GM19240 (cell line): ENCODE measurements around the gene LONP2.
"Not testable (repeated sequence)": the region's sequence is repeated elsewhere in the genome, so short reads cannot be mapped to it uniquely, and the experiment has no call there.

Experiments
- DNase-seq: peaks from one replicate; pipeline ENCODE4 v3.0.0; 2011; ENCODE audit warnings: low spot score; ENCODE audit not compliant: insufficient read length

LONP2 gene

DNA sequence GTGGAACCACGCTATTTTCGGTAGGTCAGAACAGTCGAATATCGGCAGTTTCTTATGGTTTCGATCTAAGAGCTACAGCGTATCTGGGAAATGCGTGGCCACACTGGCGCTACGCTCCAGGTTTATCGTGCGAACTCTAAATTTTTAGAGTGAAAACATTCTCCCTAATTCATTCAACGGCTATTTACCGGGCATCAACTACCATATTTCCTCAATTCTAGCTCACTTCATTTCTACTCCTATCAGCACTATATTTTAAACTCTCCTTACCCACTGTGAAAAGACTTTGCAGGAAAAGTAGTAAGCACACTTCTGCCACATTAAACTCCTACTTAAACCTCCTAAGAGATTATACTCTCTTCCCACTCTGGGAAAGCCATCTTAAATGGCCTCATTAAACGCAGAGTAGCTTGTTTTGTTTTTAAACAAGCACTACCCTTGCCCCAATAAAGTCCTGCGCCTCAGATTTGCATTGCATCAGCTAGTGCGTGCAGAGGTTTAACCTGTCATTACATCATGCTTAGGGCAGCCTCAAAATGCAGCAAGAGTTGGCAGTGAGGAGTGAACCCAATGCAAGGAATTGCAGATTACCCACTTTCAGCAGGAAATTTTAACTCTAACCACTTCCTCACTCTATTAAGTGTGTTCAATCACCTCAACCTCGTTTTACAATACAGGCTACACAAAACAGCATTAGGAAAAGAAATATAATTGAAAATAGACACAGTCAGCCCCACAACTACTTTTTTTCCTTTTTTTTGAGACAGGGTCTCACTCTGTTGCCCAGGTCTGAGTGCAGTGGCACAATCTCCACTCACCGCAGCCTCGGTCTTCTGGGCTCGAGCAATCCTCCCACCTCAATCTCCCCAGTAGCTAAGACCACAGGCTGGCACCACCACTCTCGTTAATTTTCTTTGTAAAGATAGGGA lies 122.3 kb downstream of the LONP2 start:
- DNase-seq: peak; percentile 27

DNA sequence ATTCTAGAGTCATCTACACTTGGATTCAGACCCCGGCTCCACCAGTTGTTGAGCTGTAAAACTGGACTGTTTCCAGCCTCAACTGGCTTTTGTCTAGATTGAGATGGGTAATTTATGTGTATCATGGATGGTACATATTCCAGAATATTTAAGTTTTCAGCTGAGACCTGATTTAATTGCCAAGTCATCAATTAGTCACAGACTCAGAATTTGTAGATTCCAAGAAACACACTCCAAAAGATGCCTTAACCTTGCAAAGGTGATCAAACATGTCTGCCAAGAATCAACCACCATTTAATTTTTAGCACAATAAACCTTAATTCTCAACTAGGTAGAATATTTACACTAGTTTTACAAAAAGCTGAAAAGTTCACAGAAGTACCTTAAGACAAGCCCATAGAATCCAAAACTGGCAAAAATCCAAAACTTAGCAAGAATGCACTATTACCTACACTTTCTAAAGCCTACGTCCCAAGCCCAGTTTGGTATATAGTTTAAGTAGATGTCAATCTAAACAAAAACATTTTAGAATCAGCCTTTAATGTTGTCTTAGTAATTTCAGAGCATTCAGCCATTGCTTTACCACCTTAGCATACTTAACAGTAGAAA lies 123.4 kb downstream of the LONP2 start:
- no peak for DNase-seq

DNA sequence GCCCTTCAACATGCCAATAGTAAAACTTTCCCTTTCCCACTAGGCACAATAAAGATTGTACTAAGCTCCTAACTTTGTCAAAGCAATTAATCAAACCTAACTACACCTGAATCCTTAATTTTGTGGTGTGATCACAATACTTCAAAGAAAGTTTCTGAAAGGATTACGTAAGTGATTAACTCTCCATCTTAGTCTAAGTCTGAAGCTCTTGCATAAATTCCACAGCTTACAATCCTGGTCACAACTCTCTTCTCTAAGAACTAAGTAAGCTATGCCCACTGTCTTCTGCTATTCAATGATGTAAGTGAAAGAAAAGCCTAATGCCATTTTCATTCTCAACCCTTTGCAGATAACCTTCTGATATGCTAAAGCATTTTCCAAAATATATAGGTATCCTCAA lies 125.7 kb downstream of the LONP2 start:
- no peak for DNase-seq

DNA sequence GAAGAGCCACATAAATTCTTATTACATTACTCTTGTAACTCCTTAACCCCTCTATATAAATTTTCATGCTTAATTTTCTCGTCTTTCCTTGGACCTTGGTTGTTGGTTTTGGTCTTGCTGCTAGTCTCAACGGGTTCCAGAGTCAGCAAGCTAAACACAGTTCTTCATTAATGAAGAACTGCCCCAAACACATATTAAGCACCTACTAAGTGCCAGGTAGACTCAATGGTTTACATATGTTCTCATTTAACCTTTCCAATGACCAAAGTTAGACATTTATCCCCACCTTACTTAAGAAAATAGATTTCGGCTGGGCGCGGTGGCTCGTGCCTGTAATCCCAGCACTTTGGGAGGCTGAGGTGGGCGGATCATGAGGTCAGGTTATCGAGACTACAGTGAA lies 126.1 kb downstream of the LONP2 start:
- no peak for DNase-seq

DNA sequence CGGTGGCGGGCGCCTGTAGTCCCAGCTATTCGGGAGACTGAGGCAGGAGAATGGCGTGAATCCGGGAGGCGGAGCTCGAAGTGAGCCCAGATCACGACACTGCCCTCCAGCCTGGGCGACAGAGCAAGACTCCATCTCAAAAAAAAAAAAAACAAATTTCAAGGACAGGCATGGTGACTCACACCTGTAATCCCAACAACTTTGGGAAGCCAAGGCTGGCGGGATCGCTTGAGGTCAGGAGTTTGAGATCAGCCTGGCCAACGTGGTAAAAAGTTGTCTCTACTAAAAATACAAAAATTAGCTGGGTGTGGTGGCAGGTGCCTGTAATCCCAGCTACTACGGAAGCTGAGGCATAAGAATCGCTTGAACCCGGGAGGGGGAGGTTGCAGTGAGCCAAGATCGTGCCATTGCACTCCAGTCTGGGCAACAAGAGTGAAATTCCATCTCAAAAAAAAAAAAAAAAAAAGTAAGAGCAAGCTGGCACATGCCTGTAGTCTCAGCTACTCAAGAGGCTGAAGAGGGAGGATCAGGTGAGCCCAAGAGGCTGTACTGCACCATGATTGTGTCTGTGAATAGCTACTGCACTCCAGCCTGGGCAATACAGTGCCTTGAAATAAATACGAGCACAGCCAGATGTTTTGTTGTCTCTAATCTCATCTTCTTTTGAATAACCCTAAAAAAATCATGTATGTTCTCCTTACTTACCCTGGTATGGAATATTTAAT lies 126.7 kb downstream of the LONP2 start:
- DNase-seq: not testable (repeated sequence)

DNA sequence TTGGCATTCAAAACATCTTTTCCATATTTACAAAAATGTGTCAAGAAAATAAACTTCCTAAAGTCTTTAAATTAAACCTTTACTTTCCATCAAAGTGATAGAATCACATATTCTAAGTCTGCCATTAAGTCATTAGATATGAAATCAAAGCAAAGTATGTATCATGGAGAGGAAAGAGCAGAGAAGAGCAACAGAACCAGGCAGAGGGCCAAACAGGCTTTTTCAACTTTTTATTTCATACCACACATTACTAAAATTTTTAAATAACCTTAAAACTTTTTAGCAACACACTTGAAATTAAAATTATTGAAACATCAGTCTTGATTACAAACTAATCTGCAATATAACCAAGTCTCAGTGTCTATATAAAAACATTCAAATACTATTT lies 127.3 kb downstream of the LONP2 start:
- no peak for DNase-seq

DNA sequence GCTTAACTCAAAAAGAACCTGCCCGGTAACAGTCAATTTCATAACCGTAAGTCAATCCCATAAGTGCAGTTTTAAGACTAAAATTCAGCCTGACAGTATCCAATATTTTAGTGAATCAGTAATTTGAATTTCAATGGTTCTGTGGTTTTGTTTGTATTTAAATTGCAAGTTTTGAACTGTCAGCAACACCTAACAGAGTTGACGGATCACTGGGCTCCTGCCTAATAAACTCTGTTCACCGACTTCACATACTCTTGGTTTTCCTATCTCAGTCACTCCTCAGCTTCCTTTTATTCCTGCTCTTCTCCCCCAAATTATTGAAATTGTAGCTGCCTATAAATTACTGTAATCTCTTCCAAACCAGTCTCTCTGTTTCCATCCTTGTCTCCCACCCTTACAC lies 128.6 kb downstream of the LONP2 start:
- DNase-seq: no peak

DNA sequence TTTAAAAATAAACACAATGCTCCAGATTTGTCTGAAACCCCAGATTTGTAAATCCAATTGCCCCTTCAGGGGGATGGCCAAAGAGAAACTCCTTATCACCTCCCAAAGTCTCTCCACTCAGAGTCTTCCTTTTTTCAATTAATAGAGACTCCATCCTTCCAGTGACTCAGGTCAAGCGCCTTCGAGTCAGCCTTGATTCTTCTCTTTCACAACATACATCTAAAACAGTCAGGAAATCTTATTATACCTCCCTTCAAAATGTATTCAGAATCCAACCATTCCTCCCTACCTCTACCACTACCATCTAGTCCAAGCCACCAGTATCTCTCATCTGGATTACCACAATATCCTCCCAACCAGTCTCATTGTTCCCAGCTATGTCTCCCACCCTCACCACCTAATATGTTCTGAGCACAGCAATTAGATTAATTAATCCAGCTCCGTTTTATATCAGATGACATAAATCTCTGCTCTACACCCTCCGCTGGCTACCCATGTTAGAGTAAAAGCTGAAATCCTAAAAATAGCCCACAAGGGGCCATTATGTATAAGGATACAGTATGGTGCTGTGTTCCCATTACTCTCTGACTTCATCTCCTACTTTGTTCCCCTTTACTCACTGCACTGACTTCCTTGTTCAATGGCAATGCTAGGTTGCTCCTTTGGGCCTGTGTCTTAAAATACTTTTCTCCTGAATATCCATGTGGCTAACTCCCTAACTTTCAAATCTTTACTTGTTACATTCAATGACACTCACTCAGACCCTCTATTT lies 129.3 kb downstream of the LONP2 start:
- no peak for DNase-seq

DNA sequence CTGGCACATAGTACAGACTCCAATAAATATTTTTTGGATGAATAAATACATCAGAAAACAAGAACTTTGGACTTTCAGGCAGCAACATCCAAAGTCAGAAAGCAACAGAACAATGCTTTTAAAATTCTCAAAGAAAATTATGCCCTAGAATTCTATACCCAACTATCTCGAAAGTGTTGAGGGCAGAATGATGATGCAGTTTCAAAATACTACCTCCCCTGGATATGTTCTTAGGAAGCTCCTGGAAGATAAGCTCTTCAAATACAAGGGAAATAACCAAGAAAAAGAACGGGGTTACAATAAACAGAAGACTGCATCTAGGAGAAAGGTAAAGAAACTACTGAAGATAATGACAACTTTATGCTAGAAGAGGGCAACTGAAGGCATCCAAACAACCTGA lies 130.2 kb downstream of the LONP2 start:
- no peak for DNase-seq

DNA sequence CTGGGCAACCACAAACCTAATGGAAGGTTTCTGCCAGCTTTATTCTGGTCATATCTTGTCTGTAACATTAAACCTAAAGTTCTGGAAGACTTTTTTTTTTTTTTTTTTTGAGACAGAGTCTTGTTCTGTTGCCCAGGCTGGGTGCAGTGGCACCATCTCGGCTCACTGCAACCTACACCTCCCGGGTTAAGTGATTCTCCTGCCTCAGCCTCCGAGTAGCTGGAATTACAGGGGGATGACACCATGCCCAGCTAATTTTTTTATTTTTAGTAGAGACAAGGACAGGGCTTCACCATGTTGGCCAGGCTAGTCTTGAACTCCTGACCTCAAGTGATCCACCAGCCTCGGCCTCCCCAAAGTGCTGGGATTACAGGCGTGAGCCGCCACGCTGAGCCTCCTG lies 133.2 kb downstream of the LONP2 start:
- DNase-seq: not testable (repeated sequence)

DNA sequence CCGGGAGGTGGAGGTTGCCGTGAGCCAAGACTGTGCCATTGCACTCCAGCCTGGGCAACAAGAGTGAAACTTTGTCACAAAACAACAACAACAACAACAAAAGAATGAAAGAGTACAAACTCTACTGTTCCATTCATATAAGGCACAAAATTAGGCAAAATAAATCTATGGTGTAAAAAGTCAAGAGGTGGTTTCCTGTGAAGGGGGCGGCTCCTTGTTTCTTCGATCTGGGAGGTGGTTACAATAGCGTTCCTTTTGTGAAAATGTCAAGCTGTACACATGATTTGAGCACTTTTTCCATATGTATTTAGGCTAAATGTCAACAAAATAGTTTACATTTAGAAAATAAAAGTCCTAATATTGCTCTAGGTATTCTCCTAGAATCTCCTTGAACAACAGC lies 134.2 kb downstream of the LONP2 start:
- DNase-seq: no peak

DNA sequence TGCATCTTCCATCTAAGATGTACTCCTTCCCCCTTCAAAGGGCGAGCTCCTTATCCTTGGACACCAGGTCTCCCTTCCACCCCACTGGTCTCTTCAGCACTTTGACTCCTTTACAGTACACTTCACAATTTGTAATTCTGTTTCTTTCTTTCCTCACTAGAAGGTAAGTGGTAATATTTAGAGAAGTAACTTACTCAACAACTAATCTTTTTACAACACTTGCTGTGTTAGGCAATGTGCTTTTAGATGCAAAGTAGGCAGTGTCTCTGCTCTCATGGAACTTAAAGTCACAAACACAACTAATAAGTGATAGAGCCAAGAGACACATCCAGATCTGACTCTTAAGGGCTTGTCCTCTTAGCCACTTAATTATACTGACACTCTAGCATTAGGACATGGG lies 134.7 kb downstream of the LONP2 start:
- DNase-seq: no peak

DNA sequence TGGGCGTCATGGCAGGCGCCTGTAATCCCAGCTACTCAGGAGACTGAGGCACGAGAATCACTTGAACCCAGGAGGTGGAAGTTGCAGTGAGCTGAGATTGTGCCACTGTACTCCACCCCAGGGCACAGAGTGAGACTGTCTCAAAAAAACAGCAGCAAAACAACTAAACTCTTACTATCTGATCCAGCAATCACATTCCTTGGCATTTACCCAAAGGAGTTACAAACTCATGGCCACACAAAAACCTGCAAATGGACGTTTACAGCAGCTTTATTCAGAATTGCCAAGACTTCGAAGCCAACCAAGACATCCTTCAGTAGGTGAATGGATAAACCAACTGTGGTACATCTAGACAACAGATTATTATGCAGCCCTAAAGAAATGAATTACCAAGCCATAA lies 137.1 kb downstream of the LONP2 start:
- no peak for DNase-seq

DNA sequence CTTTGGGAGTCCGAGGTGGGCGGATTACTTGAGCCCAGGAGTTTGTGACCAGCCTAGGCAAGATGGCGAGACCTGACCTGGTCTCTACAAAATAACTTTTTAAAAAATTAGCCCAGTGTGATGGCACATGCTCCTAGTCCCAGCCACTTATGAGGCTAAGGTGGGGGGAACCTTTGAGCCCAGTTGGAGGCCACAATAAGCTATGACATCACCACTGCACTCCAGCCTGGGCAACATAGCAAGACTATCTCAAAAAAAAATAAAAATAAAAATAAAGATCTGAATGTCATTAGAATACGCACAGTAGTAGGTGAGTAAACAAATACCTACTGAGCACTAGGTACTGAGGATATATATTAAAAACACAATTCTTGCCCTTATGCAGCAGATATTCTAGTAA lies 138.0 kb downstream of the LONP2 start:
- no peak for DNase-seq

DNA sequence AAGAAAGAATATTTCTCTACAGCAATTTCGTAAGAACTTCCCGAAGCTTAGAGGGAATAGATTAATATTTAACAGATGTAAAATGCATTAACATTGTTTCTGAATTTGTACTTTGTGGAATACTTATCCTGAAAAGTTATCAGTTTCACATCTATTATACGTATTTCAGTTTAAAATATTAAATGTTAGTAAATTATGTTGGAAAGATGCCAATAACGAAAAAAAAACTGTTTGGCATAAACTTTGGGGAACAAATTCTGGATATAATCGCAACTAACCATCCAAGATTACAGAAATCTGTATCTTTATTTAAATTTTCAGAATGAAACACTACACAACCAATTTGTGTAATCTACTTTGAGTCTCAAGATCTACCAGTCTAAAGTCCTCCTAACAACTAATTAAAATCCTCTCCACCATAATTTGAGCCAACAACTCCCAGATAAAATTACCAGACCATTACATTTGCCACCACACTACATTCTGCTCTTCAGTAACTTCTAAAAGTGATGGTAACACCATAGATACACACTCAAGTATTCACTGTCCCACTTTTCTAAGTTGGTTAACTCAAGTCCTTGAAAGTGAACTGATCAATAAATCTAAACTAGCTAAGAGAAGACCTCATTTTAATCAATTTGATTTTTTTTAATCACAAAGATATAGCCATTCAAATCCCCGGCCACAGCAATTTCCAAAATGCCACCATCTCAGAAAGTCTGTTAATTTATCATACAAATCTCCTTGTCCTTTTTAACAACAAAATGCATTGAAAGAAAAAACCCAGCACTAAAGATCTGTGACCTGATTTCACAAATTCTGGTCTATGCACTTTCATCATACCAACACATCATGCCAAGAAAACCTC lies 139.1 kb downstream of the LONP2 start:
- DNase-seq: no peak

DNA sequence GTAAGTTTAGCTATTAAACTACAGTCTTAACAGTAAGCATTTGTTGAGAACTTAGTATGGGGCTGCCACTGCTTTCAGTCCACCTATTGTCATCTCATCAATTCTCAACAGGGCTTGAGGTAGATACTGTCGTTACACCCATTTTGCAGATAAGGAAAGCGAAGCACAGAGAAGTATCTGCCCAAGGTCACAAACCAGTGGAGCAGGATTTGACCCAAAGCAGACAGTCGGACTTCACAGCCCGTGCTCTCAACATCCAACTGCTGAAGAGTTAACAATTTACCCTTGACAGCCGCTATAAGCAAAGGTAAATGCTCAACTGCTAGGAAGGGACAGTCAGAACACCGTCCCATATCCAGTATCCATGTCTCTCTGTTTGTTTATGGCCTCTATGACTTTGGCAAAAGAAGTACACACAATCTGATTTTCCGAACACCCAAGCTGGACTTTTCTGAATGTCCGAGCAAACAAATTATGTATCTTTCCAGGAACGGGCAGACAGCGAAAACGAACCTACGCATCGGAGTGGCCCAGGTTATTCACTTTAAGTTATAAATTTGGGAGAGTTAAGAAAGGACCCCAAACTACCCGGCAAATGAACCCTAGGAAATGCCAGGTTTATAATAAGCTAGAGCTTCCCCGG lies 139.9 kb downstream of the LONP2 start:
- DNase-seq: peak; percentile 29

DNA sequence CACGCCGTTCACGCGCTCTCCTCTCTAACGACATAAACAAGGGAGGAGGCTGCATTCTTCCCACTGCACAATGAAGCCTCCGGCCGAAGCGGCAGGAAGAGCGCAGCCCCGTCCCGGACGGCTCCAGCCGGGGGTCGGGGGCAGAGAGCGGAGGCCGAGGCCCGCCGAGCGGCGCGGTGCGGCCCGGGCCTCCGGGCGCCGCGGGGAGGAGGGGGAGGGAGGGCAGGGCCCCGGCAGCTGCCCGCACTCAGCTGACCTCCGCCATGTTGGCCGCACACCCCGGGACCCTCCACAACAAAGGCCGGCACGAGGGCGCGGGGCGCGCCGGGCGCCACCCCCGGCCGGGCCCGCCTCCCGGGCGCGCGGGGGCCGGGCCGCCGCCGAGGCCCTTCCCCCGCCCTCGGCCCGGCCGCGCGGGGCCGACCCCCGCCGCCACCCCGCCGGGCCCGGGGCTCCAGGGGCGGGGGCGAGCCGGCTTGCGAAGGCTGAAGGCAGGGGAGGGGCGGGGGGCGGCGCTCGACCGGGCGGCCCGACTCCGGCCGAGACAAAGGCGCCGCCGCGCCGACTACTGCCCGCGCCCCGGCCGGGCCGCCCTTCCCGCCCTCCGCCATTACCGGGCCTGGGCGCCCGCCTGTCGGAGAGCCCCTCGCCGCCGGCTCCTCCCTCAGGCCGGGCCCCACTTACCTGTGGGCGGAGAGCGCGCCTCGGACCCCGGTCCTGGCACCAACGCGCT lies 140.6 kb downstream of the LONP2 start:
- peak; percentile 57 for DNase-seq

DNA sequence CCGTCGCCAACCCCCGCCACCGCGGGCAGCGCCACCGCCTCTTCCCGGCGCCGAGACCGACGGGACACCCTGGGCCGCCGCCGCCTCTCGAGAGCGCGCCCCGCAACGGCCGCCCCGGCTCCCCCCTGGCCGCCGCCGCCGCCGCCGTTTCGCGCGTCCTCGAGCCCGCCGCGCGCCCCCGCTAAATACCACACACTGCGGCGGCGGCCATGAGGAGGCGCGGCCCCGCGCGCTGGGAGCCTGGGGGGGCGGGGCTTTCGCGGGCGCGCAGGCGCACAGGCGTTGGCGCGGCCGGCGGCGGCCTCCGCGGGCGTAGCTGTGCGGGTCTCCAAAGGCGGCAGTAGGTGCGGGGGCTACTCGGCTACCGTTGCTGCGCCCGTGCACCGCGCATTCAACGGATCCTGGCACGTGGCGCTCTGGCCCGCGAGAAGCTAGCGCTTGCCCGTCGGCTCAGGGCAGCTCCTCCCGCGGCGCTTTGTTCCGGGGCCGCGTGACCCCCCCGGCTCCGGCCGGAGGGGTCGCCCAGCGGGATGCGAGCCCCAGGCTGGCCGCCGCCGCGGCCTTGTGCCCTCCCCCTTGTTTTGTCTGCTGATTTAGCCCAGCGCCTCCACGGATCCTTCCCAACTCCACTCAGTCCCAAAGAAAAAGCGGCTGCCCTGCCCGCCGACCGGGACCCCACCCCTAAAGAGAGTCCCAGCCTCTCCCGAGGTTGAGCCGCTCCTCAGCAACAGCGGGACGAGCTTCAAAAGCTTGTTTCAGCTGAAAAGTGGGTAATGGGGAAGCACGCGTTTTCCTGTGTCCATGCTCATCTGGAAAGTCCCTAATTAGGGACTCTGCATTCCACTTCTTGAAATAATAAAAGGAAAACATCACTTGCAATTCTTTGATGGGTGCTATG lies 141.4 kb downstream of the LONP2 start, which contains the start of gene SIAH1:
TSS of gene SIAH1 (minus strand) at position 161 of the 898 bp plus-strand sequence. CDS start 22,985 bp downstream, outside the sequence.
- peak; percentile 86 for DNase-seq
